IPS DF 4.7 (cell line): ENCODE measurements around the gene UBFD1.
"Not testable (repeated sequence)": the region's sequence is repeated elsewhere in the genome, so short reads cannot be mapped to it uniquely, and the experiment has no call there.

Experiments used
- DNase-seq: peaks from one replicate; pipeline ENCODE4 v3.0.0-alpha.2; 2013; ENCODE audit warnings: low spot score; ENCODE audit errors: extremely low read depth

Gene UBFD1

GRCh38 chr16:23527961-23528643 is 29.4 kb upstream of the UBFD1 start:
- DNase-seq: no peak

GRCh38 chr16:23528644-23529310 is 28.8 kb upstream of the UBFD1 start:
- no peak for DNase-seq

GRCh38 chr16:23530062-23530461 is 27.5 kb upstream of the UBFD1 start:
- DNase-seq: no peak

- DNase-seq: no peak
Measured at GRCh38 chr16:23532448-23532847, 25.1 kb upstream of the UBFD1 start.

GRCh38 chr16:23534868-23535860 is 22.4 kb upstream of the UBFD1 start:
- no peak for DNase-seq

GRCh38 chr16:23535901-23536300 is 21.6 kb upstream of the UBFD1 start:
- DNase-seq: no peak

GRCh38 chr16:23537390-23537789 is 20.1 kb upstream of the UBFD1 start:
- no peak for DNase-seq

- DNase-seq: no peak
Measured at GRCh38 chr16:23538919-23539278, 18.6 kb upstream of the UBFD1 start.

- no peak for DNase-seq
Measured at GRCh38 chr16:23539984-23540816, 17.3 kb upstream of the UBFD1 start.

- DNase-seq: not testable (repeated sequence)
Measured at GRCh38 chr16:23540817-23541178, 16.7 kb upstream of the UBFD1 start.

- DNase-seq: no peak
Measured at GRCh38 chr16:23544436-23544835, 13.1 kb upstream of the UBFD1 start.

- DNase-seq: no peak
Measured at GRCh38 chr16:23549938-23550337, 7.6 kb upstream of the UBFD1 start.

- DNase-seq: no peak
Measured at GRCh38 chr16:23552161-23552560, 5.4 kb upstream of the UBFD1 start.

- no peak for DNase-seq
Measured at GRCh38 chr16:23554536-23554935, 3.0 kb upstream of the UBFD1 start.

GRCh38 chr16:23557779-23558702 is 514 bp downstream of the UBFD1 start:
- DNase-seq: no peak

- DNase-seq: no peak
Measured at GRCh38 chr16:23561586-23561985, 4.1 kb downstream of the UBFD1 start.

- no peak for DNase-seq
Measured at GRCh38 chr16:23562505-23562904, 5.0 kb downstream of the UBFD1 start.

- DNase-seq: no peak
Measured at GRCh38 chr16:23563186-23563585, 5.7 kb downstream of the UBFD1 start.

GRCh38 chr16:23564575-23565363 is 7.2 kb downstream of the UBFD1 start:
- no peak for DNase-seq
